NCI-H128 (cell line): ENCODE data around the gene GAS2L2.
"Not testable (repeated sequence)": the region's sequence is repeated elsewhere in the genome, so short reads cannot be mapped to it uniquely, and the experiment has no call there.

Experiments
- DNase-seq: peaks from one replicate; lab custom pipeline; 2025; ENCODE audit not compliant: unreplicated experiment; lab: John Stamatoyannopoulos, UW

The GAS2L2 gene

GRCh38 chr17:35773679-35774425, 20.8 kb upstream of the GAS2L2 start:
- DNase-seq = no peak

GRCh38 chr17:35773129-35773528, 20.1 kb upstream of the GAS2L2 start:
- DNase-seq = no peak

GRCh38 chr17:35769895-35770486, 17.0 kb upstream of the GAS2L2 start:
- DNase-seq = no peak

DNA sequence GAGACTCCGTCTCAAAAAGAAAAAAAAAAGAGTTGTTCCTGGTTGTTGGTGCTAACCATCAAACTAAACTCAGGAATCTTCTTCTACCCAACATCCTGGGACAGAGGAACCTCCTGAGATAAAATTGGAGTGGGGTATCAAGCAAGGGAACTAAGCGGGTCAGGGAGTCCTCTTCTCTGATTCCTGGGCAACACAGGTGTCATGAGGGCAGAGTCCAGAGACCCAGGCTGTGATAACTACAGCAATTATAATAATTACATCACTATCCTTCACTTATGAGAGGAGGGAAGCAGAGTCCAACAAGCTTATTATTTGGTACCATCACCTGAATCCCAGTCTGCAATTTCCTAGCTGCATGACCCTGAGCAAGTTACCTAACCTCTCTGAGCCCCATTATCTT, 15.8 kb upstream of the GAS2L2 start:
- no peak for DNase-seq

DNA sequence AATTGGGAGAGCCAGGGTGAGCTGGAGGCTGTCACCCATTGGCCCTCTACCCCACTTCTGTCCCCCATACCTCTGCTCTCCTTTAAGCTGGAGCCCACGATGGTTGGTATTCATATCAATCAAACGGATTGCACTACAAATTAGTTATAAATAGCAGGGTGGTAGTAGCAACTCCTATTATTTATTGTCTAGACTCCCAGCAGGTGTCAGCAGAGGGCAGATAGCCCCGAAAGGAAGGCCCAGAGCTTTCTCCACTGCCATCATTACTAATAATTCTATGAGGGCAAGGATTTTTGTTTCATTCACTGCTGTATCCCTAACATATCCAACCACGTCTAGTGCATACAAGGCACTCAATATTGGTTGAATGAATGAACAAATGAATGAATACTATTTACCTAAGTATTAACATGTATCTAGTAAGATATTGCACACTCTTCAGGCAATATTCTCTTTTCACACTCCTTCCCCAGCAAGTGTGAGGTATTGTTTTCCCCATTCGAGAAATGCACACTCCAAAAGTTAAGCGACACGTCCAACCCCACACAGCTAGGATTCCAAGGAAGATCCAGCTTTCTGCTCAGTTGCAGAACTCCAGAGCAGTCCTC, 14.0 kb upstream of the GAS2L2 start:
- DNase-seq = no peak

GRCh38 chr17:35766489-35766877, 13.4 kb upstream of the GAS2L2 start:
- DNase-seq = no peak

- DNase-seq = no peak
Measured at GRCh38 chr17:35765756-35766488, 12.9 kb upstream of the GAS2L2 start.

DNA sequence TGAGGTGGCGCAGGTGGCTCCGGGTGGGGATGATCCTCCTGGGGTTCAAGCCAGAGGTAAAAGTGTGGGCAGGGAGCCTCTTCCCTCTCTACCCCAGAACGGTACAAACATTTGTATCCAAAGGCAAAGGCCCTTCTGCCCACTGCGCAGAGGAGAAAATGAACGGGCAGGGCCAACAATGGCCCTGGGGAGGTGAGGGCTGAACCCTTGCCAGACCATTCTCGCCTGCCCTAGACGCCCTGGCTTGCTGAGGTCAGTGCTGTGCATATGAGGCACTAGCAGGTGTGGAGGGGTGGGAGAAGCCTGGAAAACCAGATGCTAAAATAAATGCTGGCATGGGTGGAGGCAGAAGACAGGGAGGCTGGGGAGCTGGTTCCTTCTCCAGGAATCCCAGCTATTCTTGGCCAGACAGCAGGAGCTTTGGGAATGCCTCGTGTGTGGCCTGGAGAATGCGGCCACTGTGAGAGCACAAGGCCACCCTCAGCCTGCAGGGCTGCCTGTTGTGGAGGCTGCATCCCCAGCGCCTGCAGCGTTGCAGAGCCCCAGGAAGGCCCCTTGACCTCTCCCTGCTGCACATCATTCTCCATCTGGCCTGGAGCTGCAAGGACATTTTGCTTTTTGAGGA, 12.2 kb upstream of the GAS2L2 start:
- no peak for DNase-seq

DNA sequence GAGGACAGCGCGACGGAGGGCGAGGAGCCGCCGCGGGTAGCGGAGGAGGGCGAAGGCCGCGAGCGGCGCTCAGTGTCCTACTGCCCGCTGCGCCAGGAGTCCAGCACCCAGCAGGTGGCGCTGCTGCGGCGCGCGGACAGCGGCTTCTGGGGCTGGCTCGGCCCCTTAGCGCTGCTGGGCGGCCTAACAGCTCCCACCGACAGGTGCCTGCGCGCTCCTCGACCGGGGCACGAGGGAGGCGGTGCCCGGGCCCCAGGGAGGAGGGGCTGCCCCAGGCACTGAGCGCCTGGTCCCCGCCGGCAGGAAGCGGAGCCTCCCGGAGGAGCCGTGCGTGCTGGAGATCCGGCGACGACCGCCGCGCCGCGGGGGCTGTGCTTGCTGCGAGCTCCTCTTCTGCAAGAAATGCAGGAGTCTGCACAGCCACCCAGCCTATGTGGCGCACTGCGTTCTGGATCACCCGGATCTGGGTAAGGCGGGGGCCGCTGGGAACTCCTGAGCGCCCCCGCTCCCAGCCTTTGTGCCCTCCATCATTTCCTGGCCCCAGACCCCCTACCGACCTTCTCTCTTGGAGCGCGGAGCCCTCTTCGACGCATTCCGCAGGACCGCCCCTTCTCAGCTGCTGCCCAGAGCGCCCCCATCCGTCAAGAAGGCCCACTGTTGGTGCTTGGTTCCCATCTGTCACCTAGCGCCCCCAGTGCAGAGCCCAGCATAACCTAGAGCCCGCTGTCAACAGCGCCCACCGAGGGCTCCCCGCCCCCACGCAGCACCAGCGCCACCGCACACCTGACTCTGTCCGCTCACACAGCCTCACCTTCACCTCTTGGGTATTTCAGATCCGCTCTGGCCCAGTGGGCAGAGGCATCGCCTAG, 11.3 kb upstream of the GAS2L2 start:
- peak; percentile 60 for DNase-seq

- DNase-seq = no peak
Measured at GRCh38 chr17:35763767-35764122, 10.7 kb upstream of the GAS2L2 start.

DNA sequence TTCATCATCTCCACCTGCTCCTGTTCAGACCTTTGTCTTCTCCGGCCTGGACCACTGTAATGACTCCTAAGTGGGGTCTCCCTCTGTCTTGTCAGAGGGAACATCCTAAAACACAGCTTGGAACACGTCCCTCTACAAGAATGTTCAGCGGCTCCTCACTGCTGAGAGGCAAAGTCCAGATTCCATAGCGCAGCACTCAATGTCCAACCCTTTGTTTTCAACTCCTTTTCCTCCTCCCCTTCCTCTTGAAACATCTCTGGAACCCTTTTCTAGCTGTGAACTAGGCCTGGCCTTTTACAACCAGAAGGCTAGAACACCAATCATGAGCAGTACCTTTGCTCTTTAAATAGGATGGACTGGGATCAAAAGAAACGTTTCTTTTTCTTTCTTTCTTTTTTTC, 8.6 kb upstream of the GAS2L2 start:
- DNase-seq = no peak

DNA sequence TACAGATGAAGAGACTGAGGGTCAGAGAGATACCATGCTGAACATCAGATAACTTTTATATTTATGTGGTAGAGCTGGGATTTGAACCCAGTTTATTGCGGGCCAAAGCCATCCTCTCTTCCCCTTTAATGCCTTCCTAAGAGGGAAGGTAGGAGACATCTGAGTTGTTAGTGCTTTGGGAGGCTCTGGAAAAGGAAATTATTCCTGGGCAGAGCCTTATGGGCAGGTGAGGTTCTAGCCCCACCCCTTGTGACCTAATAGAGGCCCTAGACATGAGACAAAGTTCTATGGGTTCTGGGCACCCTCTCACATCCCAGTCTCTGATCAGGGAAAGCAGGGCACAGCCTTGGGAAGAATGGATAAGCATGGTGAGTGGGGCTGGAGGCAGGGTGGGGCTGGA, 7.5 kb upstream of the GAS2L2 start, which contains the start of gene C17orf50:
C17orf50 (plus strand) TSS at position 301 of the 400 bp plus-strand sequence; CDS start at position 356, 55 bp downstream.
- DNase-seq = no peak

- no peak for DNase-seq
Measured at GRCh38 chr17:35757243-35757642, 4.2 kb upstream of the GAS2L2 start.

- no peak for DNase-seq
Measured at GRCh38 chr17:35752471-35752870, 568 bp downstream of the GAS2L2 start.

DNA sequence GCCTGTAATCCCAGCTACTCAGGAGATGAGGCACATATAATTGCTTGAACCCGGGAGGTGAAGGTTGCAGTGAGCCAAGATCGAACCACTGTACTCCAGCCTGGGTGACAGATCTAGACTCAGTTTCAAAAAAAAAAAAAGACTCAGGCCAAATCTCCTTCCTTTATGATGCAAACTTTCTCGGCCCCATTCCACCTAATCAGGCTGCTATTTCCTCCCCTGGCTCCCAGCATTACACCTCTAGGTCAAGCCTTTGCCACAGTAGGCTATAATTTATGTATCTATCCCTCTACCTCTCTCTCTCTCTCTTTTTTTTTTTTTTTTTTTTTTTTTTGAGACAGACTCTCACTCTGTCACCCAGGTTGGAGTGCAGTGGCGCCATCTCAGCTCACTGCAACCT, 1.5 kb downstream of the GAS2L2 start:
- not testable (repeated sequence) for DNase-seq

DNA sequence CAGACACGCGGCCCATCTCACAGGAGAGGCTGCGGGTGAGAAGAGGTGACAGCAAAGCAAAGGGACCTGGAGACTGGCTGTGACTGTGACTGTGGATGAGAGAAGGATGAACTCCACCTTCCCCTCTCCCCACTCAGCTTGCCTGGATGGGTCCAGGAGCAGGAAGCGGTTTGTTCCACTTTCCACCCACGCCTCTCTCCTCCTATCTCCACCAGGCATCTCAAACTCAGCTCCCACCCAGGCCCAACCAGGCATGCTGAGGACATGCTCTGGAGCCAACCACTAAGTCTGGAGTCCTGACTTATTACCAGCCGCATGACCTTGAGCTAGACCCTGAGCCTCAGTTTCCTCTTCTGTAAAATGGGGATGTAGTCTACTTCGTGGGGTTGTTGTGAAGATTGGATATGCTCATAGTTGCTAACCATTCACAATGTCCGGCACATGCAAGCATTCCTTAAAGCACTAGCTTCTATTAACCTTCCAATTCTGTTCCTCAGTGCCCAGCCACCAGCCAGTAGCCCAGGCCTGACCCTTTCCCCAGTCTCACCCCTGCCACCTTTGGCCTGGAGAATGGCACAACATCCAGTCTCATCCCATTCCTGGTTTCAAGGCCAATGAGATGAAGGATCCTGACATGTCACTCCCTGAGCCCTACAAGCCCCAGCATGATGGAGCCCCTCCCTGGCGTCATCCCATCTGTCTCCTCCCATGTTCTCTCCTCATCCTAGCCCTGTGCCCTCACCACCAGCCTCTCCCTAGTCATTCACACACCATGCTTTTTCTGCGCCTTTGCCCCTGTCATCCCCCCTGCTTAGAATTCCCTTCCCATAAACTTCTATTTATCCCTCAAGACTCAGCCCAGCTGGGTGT, 2.3 kb downstream of the GAS2L2 start:
- DNase-seq = no peak

- DNase-seq = no peak
Measured at GRCh38 chr17:35749560-35750412, 3.3 kb downstream of the GAS2L2 start.

- DNase-seq = no peak
Measured at GRCh38 chr17:35748979-35749378, 4.1 kb downstream of the GAS2L2 start.
